HepG2 (cell line): ENCODE measurements around the gene KIF3A. TPM values are rescaled to one million over a fixed set of nuclear protein-coding genes. Genes with fewer than 3 reads are reported as not detected.

Experiments used
- CHD2 ChIP-seq: IDR thresholded peaks from 2 replicates; pipeline ENCODE4 v1.6.1; 2011; ENCODE audit warnings: low read depth, low read length, improper control_type of control experiment
- HCFC1 ChIP-seq: fragments of 150-350 bp; IDR thresholded peaks from 2 replicates; pipeline ENCODE4 v1.6.1; 2014; ENCODE audit warnings: low read depth, low read length
- HNRNPLL ChIP-seq: fragments of 200-400 bp; formaldehyde crosslinking; IDR thresholded peaks from 2 replicates; pipeline ENCODE4 v1.6.1; 2017; ENCODE audit warnings: mild to moderate bottlenecking, low read depth, low read length; ENCODE audit not compliant: poor library complexity, severe bottlenecking
- HOMEZ ChIP-seq: IDR thresholded peaks from 2 replicates; pipeline ENCODE4 v1.6.1; 2016; ENCODE audit warnings: low read depth
- KDM5A ChIP-seq: fragments of 200-600 bp; sonication (generic); IDR thresholded peaks from 2 replicates; pipeline ENCODE4 v1.7.0; 2018; ENCODE audit warnings: antibody characterized with exemption, mild to moderate bottlenecking, low read length, borderline replicate concordance
- KDM6A ChIP-seq: IDR thresholded peaks from 2 replicates; pipeline ENCODE4 v1.6.1; 2016; ENCODE audit warnings: low read depth
- MTA1 ChIP-seq: sonication (generic); formaldehyde crosslinking; IDR thresholded peaks from 2 replicates; pipeline ENCODE4 v1.4.0; 2020; ENCODE audit warnings: missing genetic modification reagents, mild to moderate bottlenecking, borderline replicate concordance
- NONO ChIP-seq, 2 experiments: fragments of 450-650 bp in 1 of 2; sonication (generic) in 1 of 2; formaldehyde crosslinking in 1 of 2; IDR thresholded peaks in 1 of 2; conservative IDR thresholded peaks in 1 of 2; 2 replicates each; pipeline versions ENCODE4 v1.6.1 to v1.8.0; 2017 to 2022; ENCODE audit warnings: mild to moderate bottlenecking in 1 of 2, missing genetic modification reagents in 1 of 2, moderate library complexity in 1 of 2
- NR1H2 ChIP-seq: sonication (generic); formaldehyde crosslinking; IDR thresholded peaks from 2 replicates; pipeline ENCODE4 v1.8.1; 2022; ENCODE audit warnings: low read depth, missing genetic modification reagents, borderline replicate concordance
- PAX8 ChIP-seq: sonication (generic); formaldehyde crosslinking; IDR thresholded peaks from 2 replicates; pipeline ENCODE4 v1.8.0; 2022; ENCODE audit warnings: mild to moderate bottlenecking, missing genetic modification reagents, borderline replicate concordance
- REPIN1 ChIP-seq: sonication (generic); formaldehyde crosslinking; IDR thresholded peaks from 2 replicates; pipeline ENCODE4 v1.8.0; 2022; ENCODE audit warnings: missing genetic modification reagents, low read depth, mild to moderate bottlenecking, borderline replicate concordance
- RNF219 ChIP-seq: sonication (generic); formaldehyde crosslinking; IDR thresholded peaks from 2 replicates; pipeline ENCODE4 v1.5.0; 2020; ENCODE audit warnings: mild to moderate bottlenecking, missing genetic modification reagents
- SIN3B ChIP-seq: fragments of 150-350 bp; IDR thresholded peaks from 2 replicates; pipeline ENCODE4 v1.6.1; 2014; ENCODE audit warnings: low read length
- SOX13 ChIP-seq, 3 experiments: fragments of 450-650 bp in 1 of 3; sonication (generic) in 1 of 3; formaldehyde crosslinking in 1 of 3; IDR thresholded peaks in 2 of 3; conservative IDR thresholded peaks in 1 of 3; 2 replicates each; pipeline versions ENCODE4 v1.5.0 to v1.6.1; 2016 to 2020; ENCODE audit warnings: antibody characterized with exemption in 1 of 3, mild to moderate bottlenecking in 1 of 3, missing compliant biosample characterization in 1 of 3, missing genetic modification reagents in 1 of 3, moderate library complexity in 1 of 3
- ZBTB25 ChIP-seq: IDR thresholded peaks from 2 replicates; pipeline ENCODE4 v1.6.1; 2018; ENCODE audit warnings: missing genetic modification reagents
- ZFP41 ChIP-seq: sonication (generic); formaldehyde crosslinking; IDR thresholded peaks from 2 replicates; pipeline ENCODE4 v1.4.0; 2020; ENCODE audit warnings: mild to moderate bottlenecking, missing genetic modification reagents, borderline replicate concordance
- ZNF10 ChIP-seq: sonication (generic); formaldehyde crosslinking; IDR thresholded peaks from 2 replicates; pipeline ENCODE4 v1.4.0; 2020; ENCODE audit warnings: mild to moderate bottlenecking, low read depth, missing genetic modification reagents, borderline replicate concordance
- ZNF275 ChIP-seq: sonication (generic); formaldehyde crosslinking; IDR thresholded peaks from 2 replicates; pipeline ENCODE4 v1.8.0; 2022; ENCODE audit warnings: missing genetic modification reagents, mild to moderate bottlenecking, inconsistent platforms, borderline replicate concordance
- ZNF496 ChIP-seq: sonication (generic); formaldehyde crosslinking; IDR thresholded peaks from 2 replicates; pipeline ENCODE4 v1.8.1; 2023; ENCODE audit warnings: mild to moderate bottlenecking, moderate library complexity, missing genetic modification reagents; ENCODE audit not compliant: insufficient replicate concordance
- ZNF572 ChIP-seq: sonication (generic); formaldehyde crosslinking; IDR thresholded peaks from 2 replicates; pipeline ENCODE4 v1.5.1; 2020; ENCODE audit warnings: mild to moderate bottlenecking, missing genetic modification reagents
- ZNF747 ChIP-seq: sonication (generic); formaldehyde crosslinking; IDR thresholded peaks from 2 replicates; pipeline ENCODE4 v1.8.1; 2023; ENCODE audit warnings: missing genetic modification reagents, mild to moderate bottlenecking, borderline replicate concordance
- polyA plus RNA-seq, 8 experiments: library from polyadenylated mRNA; depleted of rRNA in 3 of 8; stranded (reverse) in 7 of 8; unstranded in 1 of 8; fragments of >200 nt; fragmentation: Illumina TruSeq in 4 of 8; extraction: Trizol in 4 of 8; gene quantifications; 2 replicates each; pipeline versions ENCODE4 v1.2.1 to v1.2.3, GENCODE V29; 2011 to 2016; ENCODE audit warnings: low read depth in 4 of 8, missing spikeins in 1 of 8, mixed read lengths in 1 of 8; ENCODE audit not compliant: insufficient read depth in 1 of 8
- total RNA-seq, 5 experiments: library from RNA; depleted of rRNA; stranded (reverse); fragments of >200 nt; fragmentation: Illumina TruSeq; extraction: Trizol; gene quantifications; 2 replicates each; pipeline ENCODE4 v1.2.3, GENCODE V29; 2016; ENCODE audit warnings: low read depth in 1 of 5

Gene KIF3A
- total and polyA plus RNA-seq, 2 of the 13 experiments (the other 11 are each of a cell fraction or from before 2014, with no cell fraction given): 2.3 to 8.4 TPM

GRCh38 chr5:132736853-132737833 is at the start of gene KIF3A (continued):
- TF ChIP-seq RNF219 (CRISPR knock-in tag) (no peak), ZNF572 (CRISPR knock-in tag) (no peak), NONO (IDR thresholded peaks at IDR 0.05) (no peak), NONO (CRISPR knock-in tag; conservative IDR thresholded peaks at IDR 0.05) (no peak), HNRNPLL (peak; percentile 67), ZBTB25 (no peak), NR1H2 (CRISPR knock-in tag) (no peak), HCFC1 (no peak), PAX8 (CRISPR knock-in tag) (no peak), SOX13 (IDR thresholded peaks at IDR 0.05) (no peak), SOX13 (CRISPR knock-in tag; conservative IDR thresholded peaks at IDR 0.05 in 1 of 2, IDR thresholded peaks at IDR 0.05 in 1 of 2) (no peak; a peak in 1 of 4 replicates), REPIN1 (CRISPR knock-in tag) (no peak), ZFP41 (no peak), CHD2 (peak; percentile 75), MTA1 (CRISPR knock-in tag) (no peak; the same call in 1 of the 2 replicates), ZNF10 (no peak), SIN3B (no peak), KDM6A (CRISPR knock-in tag) (no peak), ZNF496 (CRISPR knock-in tag) (no peak), KDM5A (peak; percentile 54; the same call in 1 of the 2 replicates), ZNF275 (CRISPR knock-in tag) (no peak), ZNF747 (no peak), HOMEZ (CRISPR knock-in tag) (peak; percentile 21; the same call in 1 of the 2 replicates)
